ENCODE measurements around the gene FAM149B1. TPM values are rescaled to one million over a fixed set of nuclear protein-coding genes. Genes with fewer than 3 reads are reported as not detected.
A peak's percentile ranks its signal among the peaks of the same experiment; 100 is the strongest.

FAM149B1 gene
- total and polyA plus RNA-seq, 4 donors = 32.1 to 39.9 (median 38.2) TPM

- 0% methylated on average over 4 of the region's 6 CpGs for WGBS (ENCODE audit: insufficient coverage)
Observed at GRCh38 chr10:73168465-73168803, 515 bp downstream of the FAM149B1 start.

GRCh38 chr10:73169320-73169719, 1.4 kb downstream of the FAM149B1 start:
- peaks cover 8% of the 10 kb centered on the region for H3K4me1 ChIP-seq (ENCODE audit: control insufficient read depth, insufficient read depth, low read length)
- no peak for DNase-seq (ENCODE audit: low read depth in 4 of 6, low spot score in 6 of 6)
- no peak overlapping the region for H3K27ac ChIP-seq (ENCODE audit: low read depth, low read length)
- no peaks in the 10 kb centered on the region for H3K36me3 ChIP-seq (ENCODE audit: control insufficient read depth, insufficient read depth, low read length)
- no peaks in the 10 kb centered on the region for H3K27me3 ChIP-seq (ENCODE audit: control insufficient read depth, insufficient read depth, low read length)
- no peaks in the 10 kb centered on the region for H3K9me3 ChIP-seq (ENCODE audit: control insufficient read depth, insufficient read depth, low read length)
- H3K4me3 ChIP-seq (ENCODE audit: low read depth, low read length) = no peak overlapping the region
- no CpG with 5 or more reads among the region's 3 CpGs for WGBS (ENCODE audit: insufficient coverage)

More at GRCh38 chr10:73168465-73168803, 515 bp downstream of the FAM149B1 start:
- Histone ChIP-seq H3K36me3 (ENCODE audit: control insufficient read depth, insufficient read depth, low read length) (no peaks in the 10 kb centered on the region), H3K27me3 (ENCODE audit: control insufficient read depth, insufficient read depth, low read length) (no peaks in the 10 kb centered on the region), H3K4me1 (ENCODE audit: control insufficient read depth, insufficient read depth, low read length) (peaks cover 8% of the 10 kb centered on the region), H3K4me3 (ENCODE audit: low read depth, low read length) (peak overlapping the region; percentile 99), H3K27ac (ENCODE audit: low read depth, low read length) (peak overlapping the region; percentile 97), H3K9me3 (ENCODE audit: control insufficient read depth, insufficient read depth, low read length) (no peaks in the 10 kb centered on the region)
- DNase-seq (ENCODE audit: low read depth in 4 of 6, low spot score in 6 of 6) = peak in 3 of 6 donors; percentile 17 to 32 (median 27)

GRCh38 chr10:73172867-73173266, 4.9 kb downstream of the FAM149B1 start:
- no peaks in the 10 kb centered on the region for H3K27me3 ChIP-seq (ENCODE audit: control insufficient read depth, insufficient read depth, low read length)
- H3K36me3 ChIP-seq (ENCODE audit: control insufficient read depth, insufficient read depth, low read length) = peaks cover 18% of the 10 kb centered on the region
- no peak overlapping the region for H3K4me3 ChIP-seq (ENCODE audit: low read depth, low read length)
- no peaks in the 10 kb centered on the region for H3K9me3 ChIP-seq (ENCODE audit: control insufficient read depth, insufficient read depth, low read length)
- H3K27ac ChIP-seq (ENCODE audit: low read depth, low read length) = no peak overlapping the region
- H3K4me1 ChIP-seq (ENCODE audit: control insufficient read depth, insufficient read depth, low read length) = peaks cover 8% of the 10 kb centered on the region
- DNase-seq (ENCODE audit: low read depth in 4 of 6, low spot score in 6 of 6) = no peak

GRCh38 chr10:73174148-73174925, 6.4 kb downstream of the FAM149B1 start:
- no peak overlapping the region for H3K4me3 ChIP-seq (ENCODE audit: low read depth, low read length)
- H3K27ac ChIP-seq (ENCODE audit: low read depth, low read length) = no peak overlapping the region
- H3K36me3 ChIP-seq (ENCODE audit: control insufficient read depth, insufficient read depth, low read length) = peaks cover 26% of the 10 kb centered on the region
- DNase-seq (ENCODE audit: low read depth in 4 of 6, low spot score in 6 of 6) = no peak
- no CpG with 5 or more reads among the region's 1 CpG for WGBS (ENCODE audit: insufficient coverage)
- H3K4me1 ChIP-seq (ENCODE audit: control insufficient read depth, insufficient read depth, low read length) = peaks cover 2% of the 10 kb centered on the region
- no peaks in the 10 kb centered on the region for H3K9me3 ChIP-seq (ENCODE audit: control insufficient read depth, insufficient read depth, low read length)
- no peaks in the 10 kb centered on the region for H3K27me3 ChIP-seq (ENCODE audit: control insufficient read depth, insufficient read depth, low read length)

- WGBS (ENCODE audit: insufficient coverage) = no CpG with 5 or more reads among the region's 2 CpGs
- peaks cover 19% of the 10 kb centered on the region for H3K36me3 ChIP-seq (ENCODE audit: control insufficient read depth, insufficient read depth, low read length)
- H3K4me3 ChIP-seq (ENCODE audit: low read depth, low read length) = no peak overlapping the region
- H3K27me3 ChIP-seq (ENCODE audit: control insufficient read depth, insufficient read depth, low read length) = no peaks in the 10 kb centered on the region
- no peak overlapping the region for H3K27ac ChIP-seq (ENCODE audit: low read depth, low read length)
- no peak for DNase-seq (ENCODE audit: low read depth in 4 of 6, low spot score in 6 of 6)
- no peaks in the 10 kb centered on the region for H3K9me3 ChIP-seq (ENCODE audit: control insufficient read depth, insufficient read depth, low read length)
- H3K4me1 ChIP-seq (ENCODE audit: control insufficient read depth, insufficient read depth, low read length) = no peaks in the 10 kb centered on the region
Observed at GRCh38 chr10:73182568-73182967, 14.6 kb downstream of the FAM149B1 start.

- Histone ChIP-seq H3K36me3 (ENCODE audit: control insufficient read depth, insufficient read depth, low read length) (peaks cover 16% of the 10 kb centered on the region), H3K9me3 (ENCODE audit: control insufficient read depth, insufficient read depth, low read length) (no peaks in the 10 kb centered on the region), H3K27ac (ENCODE audit: low read depth, low read length) (no peak overlapping the region), H3K4me1 (ENCODE audit: control insufficient read depth, insufficient read depth, low read length) (no peaks in the 10 kb centered on the region), H3K27me3 (ENCODE audit: control insufficient read depth, insufficient read depth, low read length) (no peaks in the 10 kb centered on the region), H3K4me3 (ENCODE audit: low read depth, low read length) (no peak overlapping the region)
- no peak for DNase-seq (ENCODE audit: low read depth in 4 of 6, low spot score in 6 of 6)
- 100% methylated on average over 1 of the region's 3 CpGs for WGBS (ENCODE audit: insufficient coverage)
Observed at GRCh38 chr10:73183667-73184281, 15.9 kb downstream of the FAM149B1 start.

- H3K36me3 ChIP-seq (ENCODE audit: control insufficient read depth, insufficient read depth, low read length) = peaks cover 9% of the 10 kb centered on the region
- WGBS (ENCODE audit: insufficient coverage) = no CpG with 5 or more reads among the region's 1 CpG
- no peaks in the 10 kb centered on the region for H3K27me3 ChIP-seq (ENCODE audit: control insufficient read depth, insufficient read depth, low read length)
- H3K9me3 ChIP-seq (ENCODE audit: control insufficient read depth, insufficient read depth, low read length) = no peaks in the 10 kb centered on the region
- no peak overlapping the region for H3K27ac ChIP-seq (ENCODE audit: low read depth, low read length)
- H3K4me3 ChIP-seq (ENCODE audit: low read depth, low read length) = no peak overlapping the region
- no peaks in the 10 kb centered on the region for H3K4me1 ChIP-seq (ENCODE audit: control insufficient read depth, insufficient read depth, low read length)
- DNase-seq (ENCODE audit: low read depth in 4 of 6, low spot score in 6 of 6) = no peak
Observed at GRCh38 chr10:73186266-73186665, 18.3 kb downstream of the FAM149B1 start.

GRCh38 chr10:73190188-73190587, 22.3 kb downstream of the FAM149B1 start:
- no peaks in the 10 kb centered on the region for H3K27me3 ChIP-seq (ENCODE audit: control insufficient read depth, insufficient read depth, low read length)
- WGBS (ENCODE audit: insufficient coverage) = 100% methylated on average over 1 of the region's 5 CpGs
- H3K27ac ChIP-seq (ENCODE audit: low read depth, low read length) = no peak overlapping the region
- no peak overlapping the region for H3K4me3 ChIP-seq (ENCODE audit: low read depth, low read length)
- no peaks in the 10 kb centered on the region for H3K4me1 ChIP-seq (ENCODE audit: control insufficient read depth, insufficient read depth, low read length)
- DNase-seq (ENCODE audit: low read depth in 4 of 6, low spot score in 6 of 6) = no peak
- peaks cover 11% of the 10 kb centered on the region for H3K36me3 ChIP-seq (ENCODE audit: control insufficient read depth, insufficient read depth, low read length)
- H3K9me3 ChIP-seq (ENCODE audit: control insufficient read depth, insufficient read depth, low read length) = no peaks in the 10 kb centered on the region

GRCh38 chr10:73205081-73205480, 37.2 kb downstream of the FAM149B1 start:
- Histone ChIP-seq H3K4me1 (ENCODE audit: control insufficient read depth, insufficient read depth, low read length) (no peaks in the 10 kb centered on the region), H3K27ac (ENCODE audit: low read depth, low read length) (no peak overlapping the region), H3K4me3 (ENCODE audit: low read depth, low read length) (no peak overlapping the region), H3K36me3 (ENCODE audit: control insufficient read depth, insufficient read depth, low read length) (peaks cover 9% of the 10 kb centered on the region), H3K9me3 (ENCODE audit: control insufficient read depth, insufficient read depth, low read length) (no peaks in the 10 kb centered on the region), H3K27me3 (ENCODE audit: control insufficient read depth, insufficient read depth, low read length) (no peaks in the 10 kb centered on the region)
- no peak for DNase-seq (ENCODE audit: low read depth in 4 of 6, low spot score in 6 of 6)
- 100% methylated on average over 2 of the region's 3 CpGs for WGBS (ENCODE audit: insufficient coverage)

- no peaks in the 10 kb centered on the region for H3K4me1 ChIP-seq (ENCODE audit: control insufficient read depth, insufficient read depth, low read length)
- H3K27me3 ChIP-seq (ENCODE audit: control insufficient read depth, insufficient read depth, low read length) = no peaks in the 10 kb centered on the region
- no peak overlapping the region for H3K27ac ChIP-seq (ENCODE audit: low read depth, low read length)
- H3K36me3 ChIP-seq (ENCODE audit: control insufficient read depth, insufficient read depth, low read length) = peaks cover 13% of the 10 kb centered on the region
- no peak for DNase-seq (ENCODE audit: low read depth in 4 of 6, low spot score in 6 of 6)
- H3K4me3 ChIP-seq (ENCODE audit: low read depth, low read length) = no peak overlapping the region
- no peaks in the 10 kb centered on the region for H3K9me3 ChIP-seq (ENCODE audit: control insufficient read depth, insufficient read depth, low read length)
- WGBS (ENCODE audit: insufficient coverage) = 100% methylated on average over 1 of the region's 1 CpG
Observed at GRCh38 chr10:73205890-73206289, 38.0 kb downstream of the FAM149B1 start.
